ENCODE results near the gene PSMG4. TPM values are rescaled to one million over a fixed set of nuclear protein-coding genes. Genes with fewer than 3 reads are reported as not detected.
"Not testable (repeated sequence)": the region's sequence is repeated elsewhere in the genome, so short reads cannot be mapped to it uniquely, and the experiment has no call there.

Gene PSMG4
- total RNA-seq, 1 experiment from 2014 or later, result 35.0 TPM

DNA sequence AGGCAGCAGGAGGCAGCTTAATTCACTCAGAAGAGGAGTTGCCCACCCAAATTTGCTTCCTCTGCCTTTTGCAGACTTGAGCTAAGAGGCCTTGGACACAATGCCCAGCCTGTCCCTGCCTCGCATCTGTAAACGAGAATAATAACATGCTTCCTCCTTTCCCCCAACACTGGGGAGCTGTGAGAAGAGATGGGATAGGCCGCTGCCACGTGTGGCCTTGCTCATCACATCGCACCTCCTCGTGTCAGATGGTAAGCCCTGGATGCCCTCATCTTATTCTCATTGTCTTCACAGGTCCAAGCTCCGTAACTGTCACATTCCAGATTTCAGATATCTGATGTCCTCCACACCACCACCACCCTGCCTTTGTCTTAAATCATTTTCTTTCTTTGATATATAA, 18.2 kb upstream of the PSMG4 start (continued):
- TF ChIP-seq, protein P1, sequence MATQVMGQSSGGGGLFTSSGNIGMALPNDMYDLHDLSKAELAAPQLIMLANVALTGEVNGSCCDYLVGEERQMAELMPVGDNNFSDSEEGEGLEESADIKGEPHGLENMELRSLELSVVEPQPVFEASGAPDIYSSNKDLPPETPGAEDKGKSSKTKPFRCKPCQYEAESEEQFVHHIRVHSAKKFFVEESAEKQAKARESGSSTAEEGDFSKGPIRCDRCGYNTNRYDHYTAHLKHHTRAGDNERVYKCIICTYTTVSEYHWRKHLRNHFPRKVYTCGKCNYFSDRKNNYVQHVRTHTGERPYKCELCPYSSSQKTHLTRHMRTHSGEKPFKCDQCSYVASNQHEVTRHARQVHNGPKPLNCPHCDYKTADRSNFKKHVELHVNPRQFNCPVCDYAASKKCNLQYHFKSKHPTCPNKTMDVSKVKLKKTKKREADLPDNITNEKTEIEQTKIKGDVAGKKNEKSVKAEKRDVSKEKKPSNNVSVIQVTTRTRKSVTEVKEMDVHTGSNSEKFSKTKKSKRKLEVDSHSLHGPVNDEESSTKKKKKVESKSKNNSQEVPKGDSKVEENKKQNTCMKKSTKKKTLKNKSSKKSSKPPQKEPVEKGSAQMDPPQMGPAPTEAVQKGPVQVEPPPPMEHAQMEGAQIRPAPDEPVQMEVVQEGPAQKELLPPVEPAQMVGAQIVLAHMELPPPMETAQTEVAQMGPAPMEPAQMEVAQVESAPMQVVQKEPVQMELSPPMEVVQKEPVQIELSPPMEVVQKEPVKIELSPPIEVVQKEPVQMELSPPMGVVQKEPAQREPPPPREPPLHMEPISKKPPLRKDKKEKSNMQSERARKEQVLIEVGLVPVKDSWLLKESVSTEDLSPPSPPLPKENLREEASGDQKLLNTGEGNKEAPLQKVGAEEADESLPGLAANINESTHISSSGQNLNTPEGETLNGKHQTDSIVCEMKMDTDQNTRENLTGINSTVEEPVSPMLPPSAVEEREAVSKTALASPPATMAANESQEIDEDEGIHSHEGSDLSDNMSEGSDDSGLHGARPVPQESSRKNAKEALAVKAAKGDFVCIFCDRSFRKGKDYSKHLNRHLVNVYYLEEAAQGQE (IDR thresholded peaks at IDR 0.05; ENCODE audit: low read depth), result no peak
- TF ChIP-seq FOSL1 (IDR thresholded peaks at IDR 0.05; ENCODE audit: low read depth) (no peak), CEBPB (IDR thresholded peaks at IDR 0.05; ENCODE audit: low read depth) (no peak)

- DNase-seq (ENCODE audit: low read depth, low spot score); RAD21 ChIA-PET (ENCODE audit: low non-redundant PET in 1 of 2, low total read pairs in 2 of 2, uncharacterized antibody in 2 of 2, unreplicated experiment in 2 of 2); intact Hi-C loops (cut with micrococcal nuclease); H3K27ac ChIP-seq (ENCODE audit: low read depth, low read length); H2AFZ ChIP-seq (ENCODE audit: low read depth, low read length, poor library complexity, severe bottlenecking); H3K4me1 ChIP-seq (ENCODE audit: control insufficient read depth in 1 of 2, insufficient read depth in 2 of 2, low read length in 2 of 2); CTCF ChIA-PET; H3K27me3 ChIP-seq (ENCODE audit: insufficient read depth, low read length); ATAC-seq; H3K9me3 ChIP-seq (ENCODE audit: control insufficient read depth in 1 of 2, insufficient read depth in 1 of 2, low read depth in 1 of 2, low read length in 2 of 2); H3K36me3 ChIP-seq (ENCODE audit: control insufficient read depth in 1 of 2, insufficient read depth in 2 of 2, low read length in 2 of 2); POLR2A ChIA-PET; H3K79me2 ChIP-seq (ENCODE audit: insufficient read depth, low read length); H4K20me1 ChIP-seq (ENCODE audit: insufficient read depth); H3K9me2 ChIP-seq (ENCODE audit: insufficient read depth); H3K9ac ChIP-seq (ENCODE audit: low read length); BruUV-seq (replicated peaks); H3K4me3 ChIP-seq (replicated peaks in 1 of 2; ENCODE audit: low read depth in 1 of 2, low read length in 2 of 2); H3K4me2 ChIP-seq (ENCODE audit: low read length): not testable (repeated sequence)
Observed at GRCh38 chr6:3241745-3242144, 17.0 kb upstream of the PSMG4 start.

DNA sequence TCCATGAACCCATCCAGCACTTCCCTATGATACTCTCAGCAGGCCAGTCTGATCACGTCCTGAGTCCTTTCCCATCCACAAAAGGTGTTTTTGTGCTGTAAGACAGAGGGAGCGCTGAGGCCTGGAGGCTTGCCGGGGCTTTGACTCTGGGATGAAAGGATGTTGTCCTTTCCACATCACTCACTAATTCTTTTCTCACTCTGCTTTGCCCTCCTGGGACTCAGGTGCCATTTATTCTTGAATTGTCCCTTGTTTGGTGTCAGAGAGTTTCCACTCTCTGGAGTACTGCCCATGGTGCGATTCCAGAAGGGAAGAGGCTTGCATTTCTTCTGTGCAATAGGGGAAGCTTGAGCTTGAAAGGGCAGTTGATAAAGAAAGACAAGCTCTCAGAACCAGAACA, 16.0 kb upstream of the PSMG4 start:
- BruUV-seq (replicated peaks), result no TSS peak
- CTCF ChIA-PET, result interaction anchor here (1.0 kb wide), 1 partner anchor 9 kb away, joined by 3 read pairs; no protein-coding TSS in a partner anchor
- Histone ChIP-seq H3K9me2 (ENCODE audit: insufficient read depth) (no peaks in the 10 kb centered on the region), H3K27me3 (ENCODE audit: insufficient read depth, low read length) (no peaks in the 10 kb centered on the region), H2AFZ (ENCODE audit: low read depth, low read length, poor library complexity, severe bottlenecking) (no peak overlapping the region), H3K27ac (ENCODE audit: low read depth, low read length) (no peak overlapping the region), H3K4me3 (replicated peaks in 1 of 2; ENCODE audit: low read depth in 1 of 2, low read length in 2 of 2) (no peak overlapping the region), H3K4me2 (ENCODE audit: low read length) (no peak overlapping the region), H4K20me1 (ENCODE audit: insufficient read depth) (no peaks in the 10 kb centered on the region), H3K9me3 (ENCODE audit: control insufficient read depth in 1 of 2, insufficient read depth in 1 of 2, low read depth in 1 of 2, low read length in 2 of 2) (no peaks in the 10 kb centered on the region), H3K4me1 (ENCODE audit: control insufficient read depth in 1 of 2, insufficient read depth in 2 of 2, low read length in 2 of 2) (peaks cover 0 to 10% of the 10 kb centered on the region in 2 experiments; a peak in 1 of 4 replicates), H3K36me3 (ENCODE audit: control insufficient read depth in 1 of 2, insufficient read depth in 2 of 2, low read length in 2 of 2) (no peaks in the 10 kb centered on the region), H3K9ac (ENCODE audit: low read length) (no peak overlapping the region), H3K79me2 (ENCODE audit: insufficient read depth, low read length) (no peaks in the 10 kb centered on the region)
- TF ChIP-seq TCF7L2 (IDR thresholded peaks at IDR 0.05; ENCODE audit: borderline replicate concordance, extremely low read depth, insufficient read depth, insufficient read length), result no peak
- RAD21 ChIA-PET (ENCODE audit: low non-redundant PET in 1 of 2, low total read pairs in 2 of 2, uncharacterized antibody in 2 of 2, unreplicated experiment in 2 of 2), result no interaction called here
- POLR2A ChIA-PET, result no interaction called here
- ATAC-seq (no peak), DNase-seq (ENCODE audit: low read depth, low spot score) (no peak)
- intact Hi-C loops (cut with micrococcal nuclease), result no loop called here
